Measurements from ENCODE around the gene NLRX1. TPM values are rescaled to one million over a fixed set of nuclear protein-coding genes. Genes with fewer than 3 reads are reported as not detected.
"Not testable (repeated sequence)": the region's sequence is repeated elsewhere in the genome, so short reads cannot be mapped to it uniquely, and the experiment has no call there.

The NLRX1 gene
- total RNA-seq, 1 donor from 2014 or later, result 16.3 TPM

GRCh38 chr11:119152604-119153003 is 15.9 kb upstream of the NLRX1 start:
- no peak for DNase-seq (ENCODE audit: low spot score)

- no peak for DNase-seq (ENCODE audit: low spot score)
These were observed 15.3 kb upstream of the NLRX1 start for GRCh38 chr11:119153049-119153818.

- no peak for DNase-seq (ENCODE audit: low spot score)
These were observed 14.3 kb upstream of the NLRX1 start for GRCh38 chr11:119154178-119154577.

- no peak for DNase-seq (ENCODE audit: low spot score)
These were observed 12.6 kb upstream of the NLRX1 start for GRCh38 chr11:119155733-119156492.

- DNase-seq (ENCODE audit: low spot score), result no peak
These were observed 12.0 kb upstream of the NLRX1 start for GRCh38 chr11:119156496-119156895.

GRCh38 chr11:119157063-119157462 is 11.5 kb upstream of the NLRX1 start:
- DNase-seq (ENCODE audit: low spot score), result no peak

- DNase-seq (ENCODE audit: low spot score), result no peak
These were observed 10.1 kb upstream of the NLRX1 start for GRCh38 chr11:119158467-119158866.

GRCh38 chr11:119160151-119160550 is 8.4 kb upstream of the NLRX1 start:
- DNase-seq (ENCODE audit: low spot score), result no peak

- no peak for DNase-seq (ENCODE audit: low spot score)
These were observed 6.7 kb upstream of the NLRX1 start for GRCh38 chr11:119161871-119162270.

- DNase-seq (ENCODE audit: low spot score), result no peak
These were observed 2.0 kb upstream of the NLRX1 start for GRCh38 chr11:119166368-119167076.

GRCh38 chr11:119167077-119167458 is 1.5 kb upstream of the NLRX1 start:
- not testable (repeated sequence) for DNase-seq (ENCODE audit: low spot score)

- DNase-seq (ENCODE audit: low spot score), result no peak
These were observed 592 bp upstream of the NLRX1 start for GRCh38 chr11:119167933-119168332.

GRCh38 chr11:119169282-119169719 is 776 bp downstream of the NLRX1 start:
- no peak for DNase-seq (ENCODE audit: low spot score)

GRCh38 chr11:119172513-119172912 is 4.0 kb downstream of the NLRX1 start:
- DNase-seq (ENCODE audit: low spot score), result no peak

GRCh38 chr11:119173453-119173852 is 4.9 kb downstream of the NLRX1 start:
- no peak for DNase-seq (ENCODE audit: low spot score)

- DNase-seq (ENCODE audit: low spot score), result no peak
These were observed 7.1 kb downstream of the NLRX1 start for GRCh38 chr11:119175493-119176077.

- DNase-seq (ENCODE audit: low spot score), result no peak
These were observed 9.7 kb downstream of the NLRX1 start for GRCh38 chr11:119178166-119178680.

- no peak for DNase-seq (ENCODE audit: low spot score)
These were observed 10.8 kb downstream of the NLRX1 start for GRCh38 chr11:119179342-119179741.

GRCh38 chr11:119179983-119180382 is 11.5 kb downstream of the NLRX1 start:
- DNase-seq (ENCODE audit: low spot score), result no peak

GRCh38 chr11:119180729-119181676 is 12.5 kb downstream of the NLRX1 start:
- DNase-seq (ENCODE audit: low spot score), result no peak

All from mesenteric fat pad (tissue), 1 donor.